GM15510 (cell line): Measurements from ENCODE around the gene ALDH1L2.

Experiments
- POLR2A ChIP-seq: IDR thresholded peaks from 3 replicates; pipeline ENCODE4 v1.6.1; 2011; ENCODE audit warnings: borderline replicate concordance; ENCODE audit not compliant: insufficient read length; ENCODE audit errors: extremely low read depth

ALDH1L2 gene

GRCh38 chr12:104985206-104985605 lies 99.1 kb downstream of the ALDH1L2 start:
- TF ChIP-seq POLR2A: no peak

DNA sequence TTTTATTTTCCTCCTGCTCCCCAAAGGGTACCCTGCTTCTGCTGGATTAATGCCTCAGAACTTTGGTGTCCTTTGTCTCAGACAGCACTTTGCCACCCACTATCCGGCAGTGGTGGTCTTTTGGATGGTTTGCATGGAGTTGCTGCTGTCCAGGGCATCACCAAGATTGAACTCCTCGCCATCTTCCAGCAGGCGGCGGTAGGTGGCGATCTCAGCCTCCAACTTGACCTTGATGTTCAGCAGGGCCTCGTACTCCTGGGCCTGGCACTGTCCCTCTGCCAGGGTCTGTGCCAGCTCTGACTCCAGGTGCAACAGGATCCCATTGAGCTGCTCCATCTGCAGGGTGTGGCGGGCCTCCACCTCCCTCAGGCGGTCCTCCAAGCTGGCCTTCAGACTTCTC lies 107.6 kb downstream of the ALDH1L2 start:
- TF ChIP-seq POLR2A: no peak

GRCh38 chr12:104975587-104976343 lies 108.5 kb downstream of the ALDH1L2 start:
- TF ChIP-seq POLR2A: no peak

GRCh38 chr12:104974626-104975290 lies 109.5 kb downstream of the ALDH1L2 start:
- TF ChIP-seq POLR2A: no peak

GRCh38 chr12:104973250-104973649 lies 111.0 kb downstream of the ALDH1L2 start:
- no peak for TF ChIP-seq POLR2A

DNA sequence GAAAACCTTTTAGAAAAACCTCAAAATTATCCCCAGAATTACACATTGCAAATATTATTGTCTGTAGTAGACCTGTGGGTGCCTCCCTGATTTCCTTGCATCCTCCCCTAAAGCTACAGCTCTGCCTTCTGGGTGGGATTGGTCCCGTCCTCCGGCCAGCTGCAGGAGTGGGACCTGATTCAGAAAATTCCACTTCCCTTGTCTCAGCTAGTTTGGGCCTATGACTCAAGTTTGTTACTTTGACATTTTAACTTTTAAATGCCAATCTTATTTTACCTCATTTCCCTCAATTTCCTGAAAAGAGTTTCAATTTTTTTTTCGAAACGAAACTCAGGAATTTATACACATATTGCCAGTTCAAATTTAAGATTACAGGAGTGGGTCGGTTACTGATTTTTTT lies 113.0 kb downstream of the ALDH1L2 start:
- TF ChIP-seq POLR2A: no peak
